ENCODE measurements around the gene LSG1. TPM values are rescaled to one million over a fixed set of nuclear protein-coding genes. Genes with fewer than 3 reads are reported as not detected.

Gene LSG1
- 10 to 100 TPM; 39.3 to 87.9 (median 45.6) TPM for polyA plus RNA-seq (ENCODE audit: insufficient read depth in 1 of 5, insufficient read length in 5 of 5, low replicate concordance in 1 of 5)
- long read RNA-seq, donor 1, partial matches to known transcripts, result 5 of 10 reads
- long read RNA-seq, donor 1, other reads (novel, unspliced or antisense), result 0 of 10 reads
- long read RNA-seq, donor 2, partial matches to known transcripts, result 0 of 2 reads
- long read RNA-seq, donor 2, other reads (novel, unspliced or antisense), result 0 of 2 reads
- long read RNA-seq, donor 3, transcript LSG1-201 (14 exons, 3,572 nt), result major isoform, 7 of 8 reads
- long read RNA-seq, donor 3, partial matches to known transcripts, result 0 of 8 reads
- long read RNA-seq, donor 3, other reads (novel, unspliced or antisense), result 0 of 8 reads
- long read RNA-seq, donor 4, partial matches to known transcripts, result 0 of 6 reads
- long read RNA-seq, donor 4, other reads (novel, unspliced or antisense), result 0 of 6 reads
- long read RNA-seq, donor 5, transcript LSG1-201 (14 exons, 3,572 nt), result major isoform, 5 of 8 reads
- long read RNA-seq, donor 5, partial matches to known transcripts, result 0 of 8 reads
- long read RNA-seq, donor 5, other reads (novel, unspliced or antisense), result 0 of 8 reads
- long read RNA-seq, donor 6, transcript LSG1-201 (14 exons, 3,572 nt), result major isoform, 7 of 11 reads
- long read RNA-seq, donor 6, partial matches to known transcripts, result 0 of 11 reads
- long read RNA-seq, donor 6, other reads (novel, unspliced or antisense), result 0 of 11 reads
- long read RNA-seq, donor 7, transcript LSG1-201 (14 exons, 3,572 nt), result major isoform, 8 of 12 reads
- long read RNA-seq, donor 7, partial matches to known transcripts, result 0 of 12 reads
- long read RNA-seq, donor 7, other reads (novel, unspliced or antisense), result 0 of 12 reads
- long read RNA-seq, donor 8, result 0 reads

DNA sequence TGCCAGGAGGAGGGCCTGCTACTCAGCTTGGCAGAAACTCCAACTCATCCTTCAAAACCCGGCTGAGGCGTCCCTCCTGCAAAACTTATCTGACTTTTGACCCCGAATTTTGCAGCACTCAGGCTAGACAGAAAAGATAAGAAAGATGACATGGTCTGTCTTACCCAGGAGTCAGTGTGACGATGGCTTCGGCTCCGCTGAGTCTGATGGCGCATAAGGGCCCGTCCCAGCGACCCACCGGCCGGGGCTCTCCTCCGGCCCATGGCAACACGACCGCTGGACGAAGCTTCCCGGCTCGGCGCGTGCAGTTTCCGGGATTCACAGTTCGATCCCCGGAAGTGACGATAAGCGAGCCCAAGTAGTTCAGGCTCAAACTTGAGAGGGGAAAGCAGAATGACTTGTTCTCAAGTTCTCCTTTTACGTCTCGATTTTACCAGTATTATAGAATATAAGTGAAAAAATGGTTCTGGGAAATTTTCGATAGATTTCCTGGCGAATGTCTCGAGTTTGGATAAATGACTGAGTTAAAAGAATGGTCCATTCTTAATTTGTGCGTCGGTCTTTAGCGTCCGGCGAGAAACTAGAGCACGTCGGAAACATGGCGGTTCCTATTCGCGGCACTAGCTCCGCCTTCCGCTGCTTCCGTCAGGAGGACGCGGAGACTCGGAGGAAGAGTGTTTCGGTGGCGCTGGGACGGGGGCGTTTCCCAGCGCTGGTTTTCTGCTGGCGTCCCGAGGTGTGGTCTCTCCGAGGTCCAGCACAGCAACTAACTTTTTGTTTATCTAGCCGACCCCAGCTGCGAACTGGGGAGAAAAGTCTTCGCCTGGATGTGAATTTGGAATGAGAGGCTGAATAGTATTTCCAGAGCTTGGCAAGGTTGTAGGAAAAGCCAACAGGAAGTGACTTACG is at the start of gene LSG1:
Gene LSG1, minus strand, starts transcription at position 292 of the 909 bp plus-strand sequence. Its CDS starts 29 bp downstream, at position 263.
- peak; percentile 95 to 96 for DNase-seq

DNA sequence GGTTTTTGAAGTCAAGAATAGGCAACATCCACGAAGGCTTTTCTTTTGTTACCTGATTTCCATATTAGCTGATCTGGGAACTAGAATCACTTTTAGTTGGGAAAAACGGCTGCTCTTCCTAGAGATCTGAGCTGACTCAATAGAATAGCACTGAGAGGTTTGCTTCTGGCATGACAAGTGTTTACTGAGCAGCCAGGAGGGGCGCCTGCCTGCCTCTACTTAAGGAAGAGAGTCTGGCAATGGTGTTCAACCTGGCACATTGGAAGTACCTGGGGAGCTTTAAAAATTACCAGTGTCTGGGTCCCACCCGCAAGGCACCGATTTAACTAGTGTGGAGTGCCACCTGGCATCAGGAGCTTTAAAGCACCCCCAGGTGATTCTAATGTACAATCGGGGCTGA is 48.1 kb upstream of the LSG1 start:
- no peak for DNase-seq

DNA sequence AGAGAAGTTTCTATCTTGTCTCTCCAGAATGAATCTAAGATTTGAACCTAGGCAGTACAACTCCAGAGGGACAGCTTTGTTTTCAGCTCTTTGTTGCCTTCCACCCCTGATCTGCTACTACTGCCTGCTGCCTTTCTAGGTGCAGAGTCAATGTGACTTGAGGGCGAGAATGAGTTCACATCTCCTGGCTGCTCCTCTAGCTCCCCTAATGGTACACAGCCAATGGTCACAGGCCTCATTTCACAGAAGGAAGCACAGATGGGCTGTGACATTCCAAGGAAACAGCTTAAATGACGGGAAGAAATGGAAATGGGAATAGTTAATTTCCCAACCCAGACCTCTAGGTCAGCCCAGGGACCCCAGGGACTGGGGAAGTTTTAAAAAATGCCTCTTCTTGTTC is 46.1 kb upstream of the LSG1 start:
- DNase-seq, result no peak

DNA sequence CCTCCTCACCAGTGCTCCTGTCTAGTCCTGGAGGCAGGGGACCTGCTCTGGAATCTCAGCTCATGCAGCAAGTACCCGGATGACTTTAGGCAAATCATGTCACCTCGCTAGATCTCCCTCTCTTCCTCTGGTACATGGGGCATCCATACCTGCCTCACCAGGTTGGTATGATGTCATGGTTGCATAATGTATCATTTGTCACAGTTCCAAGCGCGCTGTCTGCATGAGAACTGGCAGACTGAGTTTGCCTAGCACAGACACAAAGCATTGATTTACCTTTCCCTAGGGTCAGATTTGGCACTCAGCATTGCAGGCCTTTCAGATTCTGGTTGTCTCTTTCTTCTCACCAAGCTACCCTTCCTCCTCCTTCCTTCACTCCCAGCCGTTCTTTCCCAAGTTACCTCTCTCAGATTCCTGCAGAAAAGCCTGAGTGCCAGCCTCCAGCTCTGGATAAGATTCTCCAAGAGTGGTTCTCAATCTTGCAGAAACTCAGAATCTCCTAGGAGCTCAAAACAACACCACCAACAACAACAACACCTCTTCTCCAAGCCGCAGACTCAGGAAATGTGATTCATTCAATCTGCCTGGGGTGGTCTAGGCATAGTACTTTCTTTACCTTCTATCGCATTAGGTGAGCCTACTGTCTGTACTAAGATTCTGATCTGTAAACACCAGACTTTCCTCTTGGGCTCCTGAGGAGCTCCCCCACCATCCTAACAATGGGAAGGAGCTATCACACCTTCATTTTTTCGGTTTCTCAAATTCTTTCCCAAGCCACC is 43.2 kb upstream of the LSG1 start:
- no peak for DNase-seq

DNA sequence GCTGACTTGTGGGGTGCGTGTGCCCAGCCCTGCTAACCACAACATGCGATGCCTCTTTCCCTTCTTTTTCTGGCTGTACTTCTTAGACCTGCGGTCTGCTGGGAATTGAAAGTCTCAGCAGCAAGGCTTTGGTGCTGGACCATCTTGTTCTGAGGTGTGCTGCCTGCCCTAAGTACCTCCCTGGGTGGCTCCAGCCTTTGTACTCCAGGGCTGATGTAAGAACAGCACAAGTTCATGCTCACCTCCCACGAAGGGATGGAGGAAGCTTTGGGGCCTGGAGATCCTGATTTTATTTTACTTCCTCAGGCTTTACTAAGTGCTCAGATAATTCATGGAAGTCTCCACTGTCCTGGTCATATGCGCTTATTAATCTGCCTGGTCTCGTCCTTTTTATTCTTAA is 42.6 kb upstream of the LSG1 start:
- DNase-seq, result no peak

DNA sequence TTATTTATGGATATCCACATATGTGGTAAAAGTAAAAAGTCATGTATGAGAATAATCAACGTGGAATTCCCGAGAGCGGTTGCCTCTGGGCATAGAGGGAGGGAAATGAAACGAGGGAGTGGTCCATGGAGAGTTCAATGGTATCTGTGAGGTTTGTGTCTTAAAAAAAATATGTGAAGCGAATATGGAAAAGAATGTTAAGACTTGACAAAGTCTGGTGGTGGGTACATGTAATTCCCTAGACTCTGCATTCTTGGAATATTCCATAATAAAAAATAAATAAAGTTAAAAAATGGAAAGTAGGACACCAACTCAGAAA is 42.1 kb upstream of the LSG1 start:
- no peak for DNase-seq

DNA sequence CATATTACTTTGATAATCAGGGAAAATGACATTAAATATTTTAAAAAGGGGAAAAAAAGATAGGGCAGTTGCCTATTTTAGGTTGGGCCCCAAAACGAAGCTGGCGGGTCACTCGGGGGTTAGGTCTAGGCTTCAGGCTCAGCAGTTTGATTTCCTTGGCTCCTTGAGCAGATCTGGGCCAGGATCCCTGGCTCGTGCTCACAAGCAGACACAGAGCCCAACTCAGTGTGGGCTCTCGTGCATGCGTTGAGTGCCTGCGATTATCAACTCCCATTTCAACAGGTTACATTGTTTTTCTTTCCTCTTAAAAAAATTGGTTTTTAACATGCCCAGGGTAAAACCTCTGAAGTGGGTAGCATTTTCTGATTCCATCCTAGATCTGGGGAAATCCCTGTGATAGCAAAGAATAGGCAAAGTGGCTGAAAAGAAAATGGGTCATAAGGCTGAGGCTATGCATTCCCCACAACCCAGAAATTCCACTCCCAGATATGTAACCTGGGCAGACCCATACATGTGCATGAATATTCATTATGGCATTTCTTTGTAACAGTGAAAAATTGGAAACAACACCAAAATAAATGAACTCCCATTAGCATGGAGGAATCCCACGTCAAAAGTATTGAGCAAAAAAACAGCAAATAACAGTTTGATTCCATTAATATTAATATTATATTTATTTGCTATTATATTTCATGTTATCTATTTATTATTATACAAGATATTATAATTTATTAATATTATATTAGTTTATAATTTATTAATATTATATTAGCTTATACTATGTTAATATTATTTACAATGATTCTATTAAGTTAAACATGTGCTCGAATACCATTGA is 41.5 kb upstream of the LSG1 start:
- no peak for DNase-seq

DNA sequence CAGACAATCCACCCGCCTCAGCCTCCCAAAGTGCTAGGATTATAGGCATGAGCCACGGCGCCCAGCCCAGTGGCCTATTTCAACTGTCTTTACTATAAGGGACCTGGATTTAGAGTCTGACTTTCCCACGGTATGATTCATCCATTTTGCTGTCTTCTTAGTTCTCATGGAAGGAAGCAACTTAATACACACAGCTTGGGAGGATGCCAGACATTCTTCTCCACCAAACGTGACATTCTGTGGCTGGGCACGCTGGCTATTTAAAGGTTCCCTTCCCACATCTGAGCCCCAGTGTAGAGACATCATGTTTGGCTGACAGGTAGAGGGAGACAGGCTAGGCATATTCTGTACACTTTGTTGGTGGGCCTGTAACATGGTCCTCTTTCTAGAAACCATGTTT is 39.9 kb upstream of the LSG1 start:
- DNase-seq, result no peak

DNA sequence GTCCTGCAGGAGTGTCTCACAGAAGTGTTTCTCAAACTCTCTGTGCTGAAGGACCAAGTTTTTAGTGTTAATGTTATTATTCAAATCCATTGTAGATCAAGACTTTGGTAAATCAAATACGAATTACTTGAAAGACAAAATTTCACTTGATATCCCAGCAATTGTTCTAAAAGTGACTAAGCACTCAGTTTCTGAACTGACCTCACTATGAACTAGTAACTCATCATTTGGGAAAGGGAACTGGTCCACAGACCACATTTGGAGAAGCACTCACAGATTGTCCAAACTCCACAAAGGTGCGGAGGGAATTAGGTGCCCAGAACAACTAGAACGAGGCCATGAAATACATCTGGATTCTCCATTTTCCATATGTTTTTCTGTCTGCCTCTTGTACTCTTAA is 39.3 kb upstream of the LSG1 start:
- DNase-seq, result no peak

DNA sequence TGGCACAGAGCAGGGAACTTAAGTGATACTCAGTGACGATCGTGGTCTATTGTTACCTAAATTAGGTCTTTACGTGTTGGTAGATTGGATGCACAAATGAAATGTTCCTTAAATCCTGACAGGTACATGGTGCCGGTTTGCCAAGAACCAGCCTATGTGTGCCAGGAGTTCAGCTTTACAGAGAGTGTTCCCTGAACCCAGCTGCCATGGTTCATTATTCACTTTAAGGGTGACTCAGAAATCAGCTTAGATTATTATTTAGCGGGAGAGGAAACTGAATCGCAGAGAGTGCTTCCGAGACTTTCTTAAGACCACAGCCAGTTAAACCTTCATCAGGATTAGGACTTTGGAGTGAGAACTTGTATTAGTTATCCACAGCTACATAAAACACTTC is 35.2 kb upstream of the LSG1 start:
- DNase-seq, result no peak

DNA sequence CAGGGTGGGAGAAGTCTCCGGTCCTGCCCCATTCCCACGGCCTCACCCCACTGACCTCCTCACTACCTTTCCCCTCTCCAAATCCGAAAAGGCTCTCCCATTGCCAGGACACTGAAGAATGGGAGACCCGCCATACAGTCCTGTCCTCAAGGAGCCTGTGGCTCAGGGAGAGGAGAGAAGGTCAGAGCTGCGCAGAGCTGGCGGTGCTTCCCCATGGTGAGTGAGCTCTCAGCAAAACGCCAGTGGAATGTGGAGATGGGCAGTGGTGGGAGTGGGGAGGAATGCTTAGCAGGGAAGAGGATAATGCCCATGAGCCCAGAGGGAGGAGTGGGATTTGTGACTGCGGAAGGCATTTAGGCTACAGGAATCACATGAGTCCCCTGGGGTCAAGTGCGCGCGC is 33.8 kb upstream of the LSG1 start:
- no peak for DNase-seq

DNA sequence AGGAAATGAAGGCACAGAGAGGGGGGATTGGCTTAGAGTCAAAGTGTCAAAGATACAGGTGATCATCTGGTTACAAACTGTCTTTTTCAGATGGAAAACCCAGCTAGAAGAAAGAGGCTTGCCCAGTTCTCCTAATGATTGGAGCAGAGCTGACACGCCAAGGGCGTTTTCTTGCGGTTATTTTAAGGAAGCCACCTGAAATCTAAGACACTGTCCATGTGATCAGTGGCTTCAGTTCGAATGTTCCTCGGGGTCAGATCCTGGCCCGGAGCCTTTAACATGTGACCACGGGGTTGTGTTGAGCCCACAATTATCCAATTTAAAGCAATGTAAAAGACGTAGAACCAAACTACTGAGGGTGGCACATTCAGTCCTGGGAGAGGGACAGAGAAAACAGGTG is 33.2 kb upstream of the LSG1 start:
- no peak for DNase-seq

DNA sequence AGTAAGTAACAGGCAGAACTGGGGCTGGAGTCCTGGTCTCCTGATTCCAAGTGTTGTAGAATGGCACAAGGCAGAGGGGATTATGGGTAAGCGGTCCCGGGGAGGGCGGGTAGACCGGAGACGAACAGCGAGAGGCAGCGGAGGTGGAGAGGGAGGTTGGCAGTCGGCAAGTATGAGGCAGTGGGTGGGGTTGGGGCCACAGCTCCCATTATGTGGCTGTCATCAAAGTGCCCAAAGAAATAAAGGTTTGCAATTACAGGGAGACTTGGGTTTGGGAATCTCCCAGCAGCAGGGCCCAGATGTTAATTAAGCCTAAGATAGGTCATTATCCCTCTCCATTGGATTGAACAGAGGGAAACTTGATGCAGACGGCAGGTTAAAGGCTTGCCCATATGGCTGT is 30.6 kb upstream of the LSG1 start:
- no peak for DNase-seq

DNA sequence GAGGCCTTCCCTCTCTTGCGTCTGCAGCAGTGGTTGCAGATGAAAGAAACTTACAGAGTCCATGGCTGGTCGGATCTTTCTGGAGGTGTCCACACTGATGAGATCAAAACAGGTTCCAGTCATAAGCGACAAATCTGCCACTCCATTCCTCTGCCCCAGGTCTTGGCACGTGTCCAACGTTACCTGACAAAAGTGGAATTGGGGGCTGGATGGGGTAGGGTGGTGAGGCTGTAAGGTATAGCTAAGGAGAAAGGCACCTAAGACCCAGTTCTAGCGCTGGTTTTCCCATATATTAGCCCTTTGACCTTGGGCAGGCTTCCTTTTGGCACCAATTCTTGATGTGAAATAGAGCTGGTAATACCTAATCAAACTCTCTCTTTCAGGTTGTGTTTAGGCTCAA is 24.7 kb upstream of the LSG1 start:
- no peak for DNase-seq

DNA sequence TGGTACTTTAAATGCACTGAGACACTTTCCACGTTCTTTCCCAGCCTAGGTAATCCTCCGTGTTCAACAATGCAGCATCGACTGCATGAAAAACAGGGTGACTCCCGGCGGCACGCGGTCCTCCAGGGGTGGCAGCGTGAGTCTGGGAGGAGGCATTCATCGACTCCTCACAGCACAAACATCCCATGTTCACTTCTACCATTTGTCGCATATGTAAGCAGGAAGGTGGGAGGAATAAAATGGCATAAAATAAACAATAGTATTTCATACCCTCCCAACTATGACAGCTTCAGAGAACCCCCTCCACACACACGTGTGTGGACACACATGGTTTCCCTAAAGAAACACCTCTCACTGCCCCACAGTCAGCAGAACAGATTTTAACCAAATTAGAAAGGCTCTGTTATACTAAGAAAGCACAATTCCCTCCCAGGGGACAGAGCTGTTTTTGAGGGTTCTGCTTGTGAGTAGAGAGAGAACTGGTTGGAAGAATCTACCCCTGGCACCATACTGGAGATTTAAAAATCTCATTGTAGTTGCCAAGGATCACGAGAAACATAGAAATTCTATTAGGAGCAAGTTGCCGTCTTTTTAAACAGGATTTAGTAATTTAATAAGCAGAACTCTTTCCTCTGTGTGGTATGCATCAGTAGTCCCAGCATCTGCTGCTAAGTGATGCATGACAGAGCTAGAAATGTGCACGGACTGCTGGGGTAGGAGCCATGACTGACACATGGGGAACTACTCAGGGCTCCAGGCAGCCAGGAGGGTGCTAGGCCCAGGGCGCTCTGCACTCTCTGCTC is 19.7 kb upstream of the LSG1 start:
- DNase-seq, result no peak

DNA sequence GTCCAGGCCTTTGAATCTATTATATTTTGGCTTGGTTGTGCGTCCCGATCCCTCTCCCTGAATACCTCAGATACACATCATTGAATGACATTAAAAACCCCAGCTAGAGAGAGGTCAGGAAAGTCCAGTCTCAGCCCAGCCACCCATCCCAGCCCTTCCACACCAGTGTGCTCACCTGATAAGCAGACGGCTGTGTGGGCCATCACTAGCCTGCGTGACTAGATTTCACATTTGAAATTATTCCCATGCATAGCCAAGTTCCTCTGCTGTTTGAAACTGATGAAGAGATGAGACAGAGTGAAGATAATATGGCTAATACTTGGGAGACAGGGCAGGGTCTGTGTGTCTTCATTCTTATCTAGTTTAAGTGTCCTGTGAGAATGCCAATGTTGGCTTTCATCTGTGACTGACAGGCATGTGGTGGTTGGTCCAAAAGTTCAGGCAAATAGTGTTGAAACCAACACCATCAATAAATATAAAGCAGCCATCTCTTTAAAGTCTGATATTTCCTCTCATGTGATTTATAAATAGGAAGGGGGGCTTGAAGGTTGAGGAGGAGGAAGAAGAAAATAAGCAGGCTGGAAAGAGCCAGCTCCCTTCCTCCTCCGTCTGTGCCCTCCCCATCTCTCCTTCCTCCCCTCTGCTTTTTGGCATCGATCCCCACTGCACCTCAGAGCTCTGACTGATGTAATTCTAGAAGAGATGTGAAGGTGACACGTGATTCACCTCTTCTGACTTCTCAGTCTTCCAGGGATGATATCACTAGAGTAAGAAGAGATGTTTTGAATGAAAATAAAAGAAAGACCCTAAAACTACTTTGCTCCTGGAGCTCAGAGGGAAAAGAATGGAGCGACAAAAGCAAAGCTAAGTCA is 18.7 kb upstream of the LSG1 start:
- no peak for DNase-seq

DNA sequence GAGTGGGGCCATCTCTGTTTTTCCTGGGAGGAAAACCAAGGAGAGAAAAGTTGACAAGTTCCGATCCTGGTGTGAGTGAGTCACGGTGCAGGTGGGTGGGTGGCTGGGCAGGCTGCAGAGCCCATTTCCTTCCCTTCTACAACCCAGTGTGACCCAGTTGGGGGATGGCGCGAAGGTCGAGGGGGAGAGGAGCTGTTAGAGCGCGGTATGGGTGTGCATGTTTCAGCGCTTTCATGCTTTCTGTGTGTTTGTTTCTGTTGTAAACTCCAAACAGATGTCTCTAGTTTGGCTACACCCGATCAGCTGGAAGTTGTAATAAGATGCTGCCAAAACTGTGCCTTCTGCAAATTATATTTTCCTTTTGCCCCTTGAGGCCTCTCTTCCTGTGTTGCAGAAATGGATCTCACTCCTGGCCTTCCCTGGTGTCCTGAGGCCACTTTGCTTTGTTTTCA is 17.5 kb upstream of the LSG1 start:
- DNase-seq, result peak; percentile 88 to 91

DNA sequence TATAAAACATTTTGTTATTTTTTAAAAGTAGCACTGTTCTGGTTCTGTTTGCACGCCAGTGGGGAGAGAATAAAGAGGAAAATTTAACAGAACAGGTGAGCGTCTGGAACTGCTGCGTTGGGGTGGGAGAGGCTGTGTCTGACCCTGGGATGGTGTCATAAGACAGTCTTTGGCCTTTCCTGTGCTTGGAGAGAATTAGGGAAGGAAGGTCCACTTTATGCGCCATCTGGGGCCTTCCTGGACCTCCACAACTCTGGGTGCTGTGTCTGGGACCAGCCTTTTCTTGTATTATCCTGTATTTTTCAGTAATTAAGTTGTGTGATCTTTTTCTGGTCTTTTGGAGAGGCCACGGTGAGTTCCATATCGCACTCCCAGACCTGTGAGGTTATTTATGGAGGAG is 17.0 kb upstream of the LSG1 start:
- DNase-seq, result no peak

Measured in right lung (tissue), 10 donors.